HT1080 (cell line): ENCODE measurements around the gene FOLR1. TPM values are rescaled to one million over a fixed set of nuclear protein-coding genes. Genes with fewer than 3 reads are reported as not detected.
A peak's percentile ranks its signal among the peaks of the same experiment; 100 is the strongest.

ENCODE experiments used
- DNase-seq: peaks from one replicate; pipeline ENCODE4 v3.0.0-alpha.2; 2015; ENCODE audit warnings: low read depth
- total RNA-seq: library from RNA; depleted of rRNA; stranded (reverse); fragments of >200 nt; shearing (Covaris generic); gene quantifications from 2 replicates; pipeline ENCODE4 v1.2.3, GENCODE V29; 2014

Gene FOLR1
- total RNA-seq, 1 experiment from 2014 or later: not detected

- no peak for DNase-seq
These were observed 42.5 kb downstream of the FOLR1 start for GRCh38 chr11:72234514-72234830.

- no peak for DNase-seq
These were observed 43.0 kb downstream of the FOLR1 start for GRCh38 chr11:72234920-72235319.

DNA sequence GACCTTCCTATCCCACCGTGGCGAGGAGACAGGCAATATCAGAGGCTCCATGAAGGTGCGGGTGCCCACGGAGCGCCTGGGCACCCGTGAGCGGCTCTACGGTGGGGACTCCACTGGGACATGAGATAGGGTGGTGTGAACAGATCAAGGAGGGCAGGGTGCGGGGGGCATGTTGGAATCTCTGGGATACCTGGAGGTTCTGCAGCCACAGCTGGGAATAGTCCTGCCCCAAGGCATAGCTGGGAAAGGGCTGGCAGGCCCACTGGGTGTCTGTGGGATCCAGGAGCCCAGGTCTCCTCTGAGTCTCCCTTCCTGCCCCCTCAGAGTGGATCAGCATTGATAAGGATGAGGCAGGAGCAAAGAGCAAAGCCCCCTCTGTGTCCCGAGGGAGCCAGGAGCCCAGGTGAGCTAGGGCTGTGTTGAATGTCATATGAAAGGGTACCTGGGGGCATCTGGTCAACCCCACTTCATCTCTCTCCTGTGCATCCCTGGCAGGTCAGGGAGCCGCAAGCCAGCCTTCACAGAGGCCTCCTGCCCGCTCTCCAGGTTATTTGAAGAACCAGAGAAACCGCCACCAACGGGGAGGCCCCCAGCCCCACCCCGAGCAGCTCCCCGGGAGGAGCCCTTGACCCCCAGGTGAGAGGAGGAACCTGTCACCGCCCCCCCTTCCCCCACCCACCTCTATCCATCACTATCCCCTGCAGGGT, 43.6 kb downstream of the FOLR1 start:
- DNase-seq: no peak

GRCh38 chr11:72236083-72236697, 44.2 kb downstream of the FOLR1 start:
- no peak for DNase-seq

- DNase-seq: no peak
These were observed 44.8 kb downstream of the FOLR1 start for GRCh38 chr11:72236774-72237111.

GRCh38 chr11:72237112-72237931, 45.4 kb downstream of the FOLR1 start:
- DNase-seq: no peak

DNA sequence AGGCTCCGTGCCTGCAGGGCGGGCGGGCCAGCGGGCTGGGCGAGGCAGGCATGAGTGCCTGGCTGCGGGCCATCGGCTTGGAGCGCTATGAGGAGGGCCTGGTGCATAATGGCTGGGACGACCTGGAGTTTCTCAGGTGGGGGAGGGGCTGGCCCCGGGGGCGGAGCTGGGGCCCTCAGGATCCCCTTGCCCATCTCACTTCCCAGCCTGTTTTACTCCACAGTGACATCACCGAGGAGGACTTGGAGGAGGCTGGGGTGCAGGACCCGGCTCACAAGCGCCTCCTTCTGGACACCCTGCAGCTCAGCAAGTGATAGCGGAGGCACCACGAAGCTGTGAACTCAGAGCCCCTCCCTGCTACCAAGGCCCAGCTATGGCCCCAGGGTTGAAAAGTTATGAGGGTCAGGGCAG, 46.1 kb downstream of the FOLR1 start:
- DNase-seq: peak; percentile 60

DNA sequence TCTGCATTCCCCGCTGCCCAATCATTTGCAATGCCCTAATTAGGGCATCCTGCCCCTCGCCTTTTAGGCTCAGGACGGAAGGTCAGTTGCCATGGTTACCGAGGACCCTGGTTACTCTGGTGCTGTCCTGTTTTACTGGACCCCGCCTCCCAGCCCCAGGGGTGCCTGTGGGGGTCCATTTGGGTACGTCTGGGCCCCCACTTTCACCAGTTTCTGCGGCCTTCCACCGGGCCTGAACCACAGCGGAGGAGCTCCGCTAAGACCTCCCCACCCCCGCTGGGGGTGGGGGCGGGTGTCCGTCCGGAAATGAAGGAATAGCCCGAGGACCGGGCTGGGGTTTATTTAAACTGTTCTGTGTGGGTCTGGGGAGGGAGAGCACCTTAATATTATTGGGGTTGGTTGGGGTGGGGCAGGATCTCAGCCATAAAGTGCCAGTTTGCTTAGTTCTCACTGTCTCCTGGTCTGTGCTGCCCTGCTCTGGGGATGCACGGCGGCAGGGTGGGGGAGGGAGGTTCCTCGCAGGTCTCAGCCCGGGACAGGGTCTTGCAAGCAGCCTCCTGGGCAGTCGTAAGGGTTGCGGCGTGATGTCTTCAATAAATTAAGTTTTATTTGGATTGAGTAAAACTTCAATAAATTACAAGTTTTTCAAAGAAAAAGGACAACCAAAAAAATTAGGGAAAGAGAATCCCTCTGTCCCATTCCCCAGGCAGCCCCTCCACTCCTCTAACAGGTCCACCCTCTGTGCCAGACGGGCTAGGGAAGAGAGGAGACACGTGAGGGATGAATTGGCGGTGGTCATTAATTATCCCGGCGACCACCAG, 46.8 kb downstream of the FOLR1 start:
- no peak for DNase-seq

- DNase-seq: no peak
These were observed 47.4 kb downstream of the FOLR1 start for GRCh38 chr11:72239313-72239848.

GRCh38 chr11:72239849-72240460, 48.0 kb downstream of the FOLR1 start:
- no peak for DNase-seq

- no peak for DNase-seq
These were observed 48.7 kb downstream of the FOLR1 start for GRCh38 chr11:72240461-72241290.

DNA sequence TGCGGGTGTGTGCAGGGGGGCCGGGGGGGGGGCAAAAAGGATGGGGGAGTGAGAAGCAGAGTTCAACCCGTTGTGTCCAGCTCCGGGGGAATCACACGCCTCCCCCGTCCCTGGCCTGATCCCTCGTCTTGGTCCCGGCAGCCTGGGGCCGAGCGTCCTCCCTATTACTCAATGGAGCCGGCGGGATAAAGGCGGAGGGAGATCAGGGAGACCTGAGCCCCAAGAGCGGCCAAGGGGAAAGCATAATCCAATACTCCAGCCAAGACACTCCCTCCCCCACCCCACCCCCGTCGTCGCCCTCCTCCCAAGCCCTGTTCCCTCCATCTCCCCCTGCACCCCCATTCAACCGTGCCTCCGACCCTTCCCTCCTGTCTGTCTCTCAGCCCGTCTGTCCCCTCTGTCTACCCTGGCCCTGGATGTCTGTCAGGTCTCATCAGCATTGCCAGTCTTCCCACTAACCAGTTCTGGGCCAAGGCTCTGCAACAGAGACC, 49.4 kb downstream of the FOLR1 start:
- DNase-seq: no peak

DNA sequence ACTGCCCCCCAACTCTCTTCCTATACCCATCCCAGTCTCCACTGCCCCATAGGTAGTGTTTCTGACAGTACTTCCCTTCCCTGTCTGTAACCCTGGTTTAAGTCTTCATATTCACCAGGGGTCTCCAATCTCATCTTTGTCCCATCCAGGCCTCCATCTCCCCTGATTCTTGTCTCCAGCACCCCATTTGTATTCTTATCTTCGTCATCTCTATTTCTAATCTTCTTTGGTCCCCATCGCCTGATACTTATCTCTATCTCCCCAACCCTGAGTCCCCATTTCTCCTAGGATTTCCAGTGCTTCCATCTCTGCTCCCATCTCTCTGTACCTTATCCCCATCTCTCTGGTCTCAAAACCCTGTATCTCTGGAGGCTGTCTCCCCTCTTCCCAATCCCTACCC, 50.2 kb downstream of the FOLR1 start:
- DNase-seq: no peak

GRCh38 chr11:72243173-72244059, 51.5 kb downstream of the FOLR1 start:
- no peak for DNase-seq

GRCh38 chr11:72244060-72244360, 52.1 kb downstream of the FOLR1 start, which contains the start of gene PHOX2A:
Gene PHOX2A, minus strand, starts transcription at chr11:72244176. Its CDS starts 172 bp downstream, at chr11:72244004.
- no peak for DNase-seq

DNA sequence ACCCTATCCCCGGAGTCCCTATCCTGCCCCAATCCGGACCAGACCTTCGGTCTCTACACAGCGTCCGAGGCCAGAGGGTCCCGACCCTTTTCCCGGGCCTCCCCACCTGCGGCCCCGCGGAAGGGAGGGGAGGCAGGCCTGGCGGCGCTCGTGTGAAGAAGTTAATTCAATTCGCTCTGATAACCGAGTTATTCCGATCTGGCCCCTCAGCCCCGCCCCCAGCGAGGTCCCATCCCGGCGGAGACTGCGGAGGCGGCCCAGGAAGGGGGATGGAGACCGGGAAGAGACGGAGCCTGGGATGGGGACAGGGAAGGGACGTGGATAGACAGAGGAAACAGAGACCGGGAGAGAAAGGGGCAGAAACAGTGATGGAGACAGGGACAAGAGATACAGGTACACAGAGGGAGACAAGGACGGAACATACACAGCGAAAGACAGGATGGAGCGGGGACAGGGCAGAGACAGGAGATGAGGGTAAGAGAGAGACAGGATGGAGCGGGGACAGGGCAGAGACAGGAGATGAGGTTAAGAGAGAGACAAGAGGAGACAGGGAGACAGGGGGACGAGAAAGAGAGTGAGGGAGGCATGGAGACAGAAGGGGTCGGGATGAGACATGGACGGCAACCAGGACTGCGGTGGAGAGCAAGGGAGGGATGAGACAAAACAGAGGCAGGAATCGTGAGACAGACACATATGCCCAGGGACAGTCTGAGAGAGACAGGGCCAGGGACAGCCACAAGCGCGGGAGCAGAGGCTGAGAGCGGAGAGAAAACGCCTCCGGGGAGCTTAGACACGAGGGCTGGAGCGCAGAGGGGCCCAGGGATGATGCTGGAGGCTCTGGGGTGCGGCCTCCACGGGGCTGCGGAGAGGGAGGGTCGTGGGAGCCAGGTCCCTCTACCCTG, 52.7 kb downstream of the FOLR1 start:
- DNase-seq: no peak

DNA sequence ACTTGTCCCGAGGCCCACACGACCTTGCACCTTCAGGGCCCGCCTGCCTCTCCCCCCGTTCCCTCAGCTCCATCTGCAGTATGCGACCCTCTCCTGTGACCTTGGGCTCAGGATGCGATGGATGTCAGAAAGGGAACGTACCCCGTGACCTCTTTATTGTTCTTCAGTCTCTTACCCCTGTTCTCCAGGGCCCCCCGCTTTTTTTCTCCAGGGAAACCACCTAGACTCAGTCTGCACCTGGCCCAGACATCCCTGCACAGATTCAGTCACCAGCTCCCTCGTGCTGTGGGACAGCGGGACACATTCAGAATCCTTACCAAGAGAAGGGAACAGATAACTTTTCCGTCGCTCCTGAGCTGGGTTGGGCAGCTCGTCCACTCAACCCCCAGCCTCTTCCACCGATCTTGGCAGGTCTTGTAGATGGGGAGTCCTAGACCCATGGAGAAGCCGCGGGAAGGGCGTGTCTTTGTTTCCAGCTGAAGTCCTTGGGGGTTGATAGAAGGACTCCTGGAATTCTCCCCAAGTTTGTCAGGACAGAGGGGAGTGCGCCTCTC, 53.4 kb downstream of the FOLR1 start:
- DNase-seq: no peak
